K562 (cell line): ENCODE results near the gene INTS1. TPM values are rescaled to one million over a fixed set of nuclear protein-coding genes. Genes with fewer than 3 reads are reported as not detected.

Experiments used
- FOXM1 ChIP-seq, 2 experiments: fragments of 450-650 bp in 1 of 2; sonication (generic) in 1 of 2; formaldehyde crosslinking in 1 of 2; IDR thresholded peaks; 2 replicates each; pipeline versions ENCODE4 v1.6.1 to v1.9.0; 2017 to 2022; ENCODE audit warnings: low read depth in 2 of 2, mild to moderate bottlenecking in 2 of 2, missing genetic modification reagents in 1 of 2, moderate library complexity in 1 of 2
- MTA1 ChIP-seq: fragments of 450-650 bp; IDR thresholded peaks from 2 replicates; pipeline ENCODE4 v1.6.1; 2017; ENCODE audit warnings: borderline replicate concordance
- NFIX ChIP-seq: fragments of 250-450 bp; sonication (Bioruptor Pico); IDR thresholded peaks from 2 replicates; pipeline ENCODE4 v1.4.0; 2020; ENCODE audit warnings: low read depth, mild to moderate bottlenecking, moderate library complexity
- SREBF2 ChIP-seq: sonication (generic); formaldehyde crosslinking; IDR thresholded peaks from 2 replicates; pipeline ENCODE4 v1.4.0; 2020; ENCODE audit warnings: mild to moderate bottlenecking, missing genetic modification reagents
- ZC3H8 ChIP-seq: fragments of 450-650 bp; IDR thresholded peaks from 2 replicates; pipeline ENCODE4 v1.6.1; 2017
- ZNF263 ChIP-seq: sonication (generic); formaldehyde crosslinking; IDR thresholded peaks from 2 replicates; pipeline ENCODE4 v1.8.0; 2022; ENCODE audit warnings: mild to moderate bottlenecking, missing genetic modification reagents, borderline replicate concordance
- ZNF589 ChIP-seq: fragments of 200-800 bp; sonication (Bioruptor generic); IDR thresholded peaks from 2 replicates; pipeline ENCODE4 v1.6.1; 2016; ENCODE audit warnings: low read depth, missing genetic modification characterization, missing compliant biosample characterization
- polyA plus RNA-seq, 8 experiments: library from polyadenylated mRNA; depleted of rRNA in 4 of 8; stranded (reverse) in 5 of 8; unstranded in 3 of 8; fragments of >200 nt; fragmentation: Nextera tagmentation in 2 of 8; fragmentation: Illumina TruSeq in 1 of 8; extraction: Ambion mirVana in 2 of 8; extraction: Trizol in 1 of 8; gene quantifications; 2 replicates each; pipeline versions ENCODE4 v1.2.1 to v1.2.3, GENCODE V29; 2011 to 2014; ENCODE audit warnings: inconsistent platforms in 1 of 8, missing spikeins in 1 of 8
- total RNA-seq, 7 experiments: library from RNA; depleted of rRNA in 6 of 7; stranded (reverse); fragments of >200 nt in 6 of 7; fragmentation: Illumina TruSeq in 2 of 7; extraction: Trizol in 2 of 7; gene quantifications; 2 replicates each; pipeline versions ENCODE4 v1.2.1 to v1.2.3, GENCODE V29; 2011 to 2021; ENCODE audit warnings: low replicate concordance in 1 of 7
- TF ChIP-seq, protein P1 (sequence below): fragments of 200-600 bp; sonication (generic); IDR thresholded peaks from one replicate; pipeline ENCODE4 v1.6.1; 2012; ENCODE audit warnings: mild to moderate bottlenecking, low read depth, low read length, inconsistent platforms
- TF ChIP-seq, protein P2 (sequence below): fragments of 450-650 bp; IDR thresholded peaks from 2 replicates; pipeline ENCODE4 v1.6.1; 2017; ENCODE audit warnings: mild to moderate bottlenecking, moderate library complexity
- TF ChIP-seq, protein P3 (sequence below), 2 experiments: fragments of 200-800 bp in 1 of 2; sonication (Bioruptor generic) in 1 of 2; sonication (generic) in 1 of 2; formaldehyde crosslinking in 1 of 2; IDR thresholded peaks in 1 of 2; conservative IDR thresholded peaks in 1 of 2; 2 replicates each; pipeline versions ENCODE4 v1.5.0 to v1.6.1; 2016 to 2020; ENCODE audit warnings: missing compliant biosample characterization in 1 of 2, missing genetic modification characterization in 1 of 2, missing genetic modification reagents in 1 of 2

Gene INTS1
- total and polyA plus RNA-seq, 9 of the 15 experiments (the other 6 are each of a cell fraction or from before 2014, with no cell fraction given), result 0.34 to 119 (median 18.5) TPM

DNA sequence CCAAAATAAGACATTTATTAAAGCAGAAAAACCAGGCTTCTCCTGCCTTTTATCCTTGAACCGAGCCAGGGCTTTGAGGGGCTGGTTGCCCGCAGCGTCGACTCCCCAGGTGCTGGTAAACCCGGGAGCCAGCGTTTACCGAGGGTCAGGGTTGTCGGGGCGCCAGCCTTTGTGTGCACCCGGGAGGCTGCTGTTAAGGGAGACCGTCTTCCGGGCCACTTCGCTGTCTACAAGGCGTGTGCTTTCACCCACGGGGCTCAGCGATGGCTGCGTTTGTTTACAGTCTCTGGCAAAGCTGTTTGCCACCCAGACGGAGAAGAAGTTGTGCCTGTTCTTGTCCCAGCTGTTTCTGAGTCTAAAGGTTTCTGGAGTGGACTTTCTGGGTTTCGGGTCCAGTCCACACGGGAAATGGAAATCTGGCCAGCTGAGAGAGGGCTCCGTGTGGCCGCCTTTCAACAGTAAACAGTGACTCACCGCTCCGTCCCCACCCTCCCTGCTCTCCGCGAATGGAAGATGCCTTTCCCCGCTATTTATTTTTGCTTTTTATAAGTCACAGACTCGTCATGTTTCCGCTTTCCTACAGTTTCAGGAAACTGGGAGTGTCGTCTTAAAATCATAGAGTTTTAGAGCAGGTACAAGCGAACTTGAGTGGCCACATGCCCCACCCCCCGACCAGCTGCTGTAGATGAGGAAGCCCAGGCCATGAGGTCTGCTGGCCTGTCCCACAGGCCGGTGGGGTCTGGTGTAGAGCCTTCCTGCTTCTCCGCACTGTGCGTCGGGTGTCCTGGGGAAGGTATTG, 28.5 kb upstream of the INTS1 start (continued):
- TF ChIP-seq, protein P1, sequence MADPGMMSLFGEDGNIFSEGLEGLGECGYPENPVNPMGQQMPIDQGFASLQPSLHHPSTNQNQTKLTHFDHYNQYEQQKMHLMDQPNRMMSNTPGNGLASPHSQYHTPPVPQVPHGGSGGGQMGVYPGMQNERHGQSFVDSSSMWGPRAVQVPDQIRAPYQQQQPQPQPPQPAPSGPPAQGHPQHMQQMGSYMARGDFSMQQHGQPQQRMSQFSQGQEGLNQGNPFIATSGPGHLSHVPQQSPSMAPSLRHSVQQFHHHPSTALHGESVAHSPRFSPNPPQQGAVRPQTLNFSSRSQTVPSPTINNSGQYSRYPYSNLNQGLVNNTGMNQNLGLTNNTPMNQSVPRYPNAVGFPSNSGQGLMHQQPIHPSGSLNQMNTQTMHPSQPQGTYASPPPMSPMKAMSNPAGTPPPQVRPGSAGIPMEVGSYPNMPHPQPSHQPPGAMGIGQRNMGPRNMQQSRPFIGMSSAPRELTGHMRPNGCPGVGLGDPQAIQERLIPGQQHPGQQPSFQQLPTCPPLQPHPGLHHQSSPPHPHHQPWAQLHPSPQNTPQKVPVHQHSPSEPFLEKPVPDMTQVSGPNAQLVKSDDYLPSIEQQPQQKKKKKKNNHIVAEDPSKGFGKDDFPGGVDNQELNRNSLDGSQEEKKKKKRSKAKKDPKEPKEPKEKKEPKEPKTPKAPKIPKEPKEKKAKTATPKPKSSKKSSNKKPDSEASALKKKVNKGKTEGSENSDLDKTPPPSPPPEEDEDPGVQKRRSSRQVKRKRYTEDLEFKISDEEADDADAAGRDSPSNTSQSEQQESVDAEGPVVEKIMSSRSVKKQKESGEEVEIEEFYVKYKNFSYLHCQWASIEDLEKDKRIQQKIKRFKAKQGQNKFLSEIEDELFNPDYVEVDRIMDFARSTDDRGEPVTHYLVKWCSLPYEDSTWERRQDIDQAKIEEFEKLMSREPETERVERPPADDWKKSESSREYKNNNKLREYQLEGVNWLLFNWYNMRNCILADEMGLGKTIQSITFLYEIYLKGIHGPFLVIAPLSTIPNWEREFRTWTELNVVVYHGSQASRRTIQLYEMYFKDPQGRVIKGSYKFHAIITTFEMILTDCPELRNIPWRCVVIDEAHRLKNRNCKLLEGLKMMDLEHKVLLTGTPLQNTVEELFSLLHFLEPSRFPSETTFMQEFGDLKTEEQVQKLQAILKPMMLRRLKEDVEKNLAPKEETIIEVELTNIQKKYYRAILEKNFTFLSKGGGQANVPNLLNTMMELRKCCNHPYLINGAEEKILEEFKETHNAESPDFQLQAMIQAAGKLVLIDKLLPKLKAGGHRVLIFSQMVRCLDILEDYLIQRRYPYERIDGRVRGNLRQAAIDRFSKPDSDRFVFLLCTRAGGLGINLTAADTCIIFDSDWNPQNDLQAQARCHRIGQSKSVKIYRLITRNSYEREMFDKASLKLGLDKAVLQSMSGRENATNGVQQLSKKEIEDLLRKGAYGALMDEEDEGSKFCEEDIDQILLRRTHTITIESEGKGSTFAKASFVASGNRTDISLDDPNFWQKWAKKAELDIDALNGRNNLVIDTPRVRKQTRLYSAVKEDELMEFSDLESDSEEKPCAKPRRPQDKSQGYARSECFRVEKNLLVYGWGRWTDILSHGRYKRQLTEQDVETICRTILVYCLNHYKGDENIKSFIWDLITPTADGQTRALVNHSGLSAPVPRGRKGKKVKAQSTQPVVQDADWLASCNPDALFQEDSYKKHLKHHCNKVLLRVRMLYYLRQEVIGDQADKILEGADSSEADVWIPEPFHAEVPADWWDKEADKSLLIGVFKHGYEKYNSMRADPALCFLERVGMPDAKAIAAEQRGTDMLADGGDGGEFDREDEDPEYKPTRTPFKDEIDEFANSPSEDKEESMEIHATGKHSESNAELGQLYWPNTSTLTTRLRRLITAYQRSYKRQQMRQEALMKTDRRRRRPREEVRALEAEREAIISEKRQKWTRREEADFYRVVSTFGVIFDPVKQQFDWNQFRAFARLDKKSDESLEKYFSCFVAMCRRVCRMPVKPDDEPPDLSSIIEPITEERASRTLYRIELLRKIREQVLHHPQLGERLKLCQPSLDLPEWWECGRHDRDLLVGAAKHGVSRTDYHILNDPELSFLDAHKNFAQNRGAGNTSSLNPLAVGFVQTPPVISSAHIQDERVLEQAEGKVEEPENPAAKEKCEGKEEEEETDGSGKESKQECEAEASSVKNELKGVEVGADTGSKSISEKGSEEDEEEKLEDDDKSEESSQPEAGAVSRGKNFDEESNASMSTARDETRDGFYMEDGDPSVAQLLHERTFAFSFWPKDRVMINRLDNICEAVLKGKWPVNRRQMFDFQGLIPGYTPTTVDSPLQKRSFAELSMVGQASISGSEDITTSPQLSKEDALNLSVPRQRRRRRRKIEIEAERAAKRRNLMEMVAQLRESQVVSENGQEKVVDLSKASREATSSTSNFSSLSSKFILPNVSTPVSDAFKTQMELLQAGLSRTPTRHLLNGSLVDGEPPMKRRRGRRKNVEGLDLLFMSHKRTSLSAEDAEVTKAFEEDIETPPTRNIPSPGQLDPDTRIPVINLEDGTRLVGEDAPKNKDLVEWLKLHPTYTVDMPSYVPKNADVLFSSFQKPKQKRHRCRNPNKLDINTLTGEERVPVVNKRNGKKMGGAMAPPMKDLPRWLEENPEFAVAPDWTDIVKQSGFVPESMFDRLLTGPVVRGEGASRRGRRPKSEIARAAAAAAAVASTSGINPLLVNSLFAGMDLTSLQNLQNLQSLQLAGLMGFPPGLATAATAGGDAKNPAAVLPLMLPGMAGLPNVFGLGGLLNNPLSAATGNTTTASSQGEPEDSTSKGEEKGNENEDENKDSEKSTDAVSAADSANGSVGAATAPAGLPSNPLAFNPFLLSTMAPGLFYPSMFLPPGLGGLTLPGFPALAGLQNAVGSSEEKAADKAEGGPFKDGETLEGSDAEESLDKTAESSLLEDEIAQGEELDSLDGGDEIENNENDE, result no peak
- TF ChIP-seq NFIX (CRISPR knock-in tag) (no peak), ZNF263 (CRISPR knock-in tag) (0 out of 2 replicates have a peak, but pooled peaks have one; percentile 28), MTA1 (peak; percentile 50; the same call in 1 of the 2 replicates), FOXM1 (IDR thresholded peaks at IDR 0.05; ENCODE audit: low read depth) (peak; percentile 63), FOXM1 (CRISPR knock-in tag; IDR thresholded peaks at IDR 0.05; ENCODE audit: low read depth) (no peak), ZC3H8 (no peak), SREBF2 (CRISPR knock-in tag) (no peak), ZNF589 (CRISPR knock-in tag) (peak; percentile 34; the same call in 1 of the 2 replicates)
- TF ChIP-seq, protein P2, sequence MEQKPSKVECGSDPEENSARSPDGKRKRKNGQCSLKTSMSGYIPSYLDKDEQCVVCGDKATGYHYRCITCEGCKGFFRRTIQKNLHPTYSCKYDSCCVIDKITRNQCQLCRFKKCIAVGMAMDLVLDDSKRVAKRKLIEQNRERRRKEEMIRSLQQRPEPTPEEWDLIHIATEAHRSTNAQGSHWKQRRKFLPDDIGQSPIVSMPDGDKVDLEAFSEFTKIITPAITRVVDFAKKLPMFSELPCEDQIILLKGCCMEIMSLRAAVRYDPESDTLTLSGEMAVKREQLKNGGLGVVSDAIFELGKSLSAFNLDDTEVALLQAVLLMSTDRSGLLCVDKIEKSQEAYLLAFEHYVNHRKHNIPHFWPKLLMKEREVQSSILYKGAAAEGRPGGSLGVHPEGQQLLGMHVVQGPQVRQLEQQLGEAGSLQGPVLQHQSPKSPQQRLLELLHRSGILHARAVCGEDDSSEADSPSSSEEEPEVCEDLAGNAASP, result no peak
- TF ChIP-seq, protein P3, sequence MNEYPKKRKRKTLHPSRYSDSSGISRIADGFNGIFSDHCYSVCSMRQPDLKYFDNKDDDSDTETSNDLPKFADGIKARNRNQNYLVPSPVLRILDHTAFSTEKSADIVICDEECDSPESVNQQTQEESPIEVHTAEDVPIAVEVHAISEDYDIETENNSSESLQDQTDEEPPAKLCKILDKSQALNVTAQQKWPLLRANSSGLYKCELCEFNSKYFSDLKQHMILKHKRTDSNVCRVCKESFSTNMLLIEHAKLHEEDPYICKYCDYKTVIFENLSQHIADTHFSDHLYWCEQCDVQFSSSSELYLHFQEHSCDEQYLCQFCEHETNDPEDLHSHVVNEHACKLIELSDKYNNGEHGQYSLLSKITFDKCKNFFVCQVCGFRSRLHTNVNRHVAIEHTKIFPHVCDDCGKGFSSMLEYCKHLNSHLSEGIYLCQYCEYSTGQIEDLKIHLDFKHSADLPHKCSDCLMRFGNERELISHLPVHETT (CRISPR knock-in tag; conservative IDR thresholded peaks at IDR 0.05 in 1 of 2, IDR thresholded peaks at IDR 0.05 in 1 of 2), result 0 out of 4 replicates have a peak, but pooled peaks of 1 of the 2 experiments have one; percentile 25
